Measurements from ENCODE around the gene ZNF223. TPM values are rescaled to one million over a fixed set of nuclear protein-coding genes. Genes with fewer than 3 reads are reported as not detected.

The ZNF223 gene
- total and polyA plus RNA-seq, 9 donors: 3.6 to 7.4 (median 4.5) TPM

DNA sequence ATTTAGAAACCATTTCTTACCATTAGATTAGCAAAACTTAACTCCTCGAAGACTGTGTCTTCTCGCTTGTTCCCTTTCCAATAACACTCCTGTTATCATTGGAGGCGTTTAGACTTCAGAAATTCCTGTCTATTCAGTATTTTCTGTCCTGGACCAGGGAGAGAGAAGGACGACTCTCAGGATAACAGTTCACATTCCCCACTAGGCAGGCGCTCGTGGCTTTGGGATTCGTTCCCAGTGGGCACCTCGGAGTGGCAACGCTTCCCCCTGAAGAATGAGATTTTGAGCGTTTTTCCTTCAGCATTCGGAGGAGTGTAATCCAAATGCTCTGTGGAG is 60.9 kb downstream of the ZNF223 start:
- H3K4me3 ChIP-seq (ENCODE audit: low read length): peak overlapping the region; percentile 76
- peaks cover 5% of the 10 kb centered on the region for H3K4me1 ChIP-seq (ENCODE audit: control insufficient read depth, insufficient read depth, low read length)
- WGBS (ENCODE audit: insufficient coverage): 3% methylated on average over 6 of the region's 11 CpGs
- peak overlapping the region; percentile 85 for H3K27ac ChIP-seq (ENCODE audit: low read length)
- peaks cover 13% of the 10 kb centered on the region for H3K36me3 ChIP-seq (ENCODE audit: control insufficient read depth, insufficient read depth, low read length)
- no peaks in the 10 kb centered on the region for H3K27me3 ChIP-seq (ENCODE audit: control insufficient read depth, insufficient read depth, low read length)
- DNase-seq: no peak
- H3K9me3 ChIP-seq (replicated peaks; ENCODE audit: control insufficient read depth, low read depth, low read length): peaks cover 24% of the 10 kb centered on the region

DNA sequence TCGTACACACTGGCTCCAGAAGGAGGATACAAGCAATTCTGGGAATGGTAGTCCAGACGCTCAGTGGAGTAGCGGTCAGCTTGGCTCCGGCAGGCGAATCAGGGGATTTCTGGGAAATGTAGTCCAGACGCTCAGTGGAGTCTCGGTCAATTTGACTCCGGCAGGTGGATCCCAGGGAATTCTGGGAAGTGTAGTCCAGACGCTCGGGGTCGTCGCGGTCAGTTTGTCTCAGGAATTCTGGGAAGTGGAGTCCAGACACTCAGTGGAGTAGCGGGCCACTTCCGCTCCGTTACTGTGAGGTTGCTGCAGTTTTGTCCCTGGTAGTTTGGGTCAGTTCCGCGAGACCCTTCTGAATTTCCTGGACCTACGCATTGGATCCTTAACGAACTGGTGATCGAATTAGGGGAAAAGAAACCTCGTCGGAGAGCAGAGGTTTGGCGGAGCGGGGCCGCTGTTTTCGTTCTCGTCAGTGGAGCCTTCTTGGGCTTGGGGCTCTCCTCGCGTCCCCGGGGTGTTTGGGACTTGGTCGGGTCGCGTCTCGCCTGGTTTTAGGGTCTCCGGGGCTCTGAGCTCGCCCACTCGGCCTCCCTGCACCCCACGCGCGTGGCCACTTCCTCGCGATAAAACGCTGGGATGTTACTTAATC is 61.4 kb downstream of the ZNF223 start, which contains the start of gene ZNF225:
Gene ZNF225, plus strand, starts transcription at position 262 of the 646 bp plus-strand sequence. CDS start 2,429 bp downstream, outside the sequence.
- Histone ChIP-seq H3K27ac (ENCODE audit: low read length) (peak within 1 kb of the TSS; percentile 92), H3K36me3 (ENCODE audit: control insufficient read depth, insufficient read depth, low read length) (peaks cover 14% of the 10 kb centered on the region), H3K9me3 (replicated peaks; ENCODE audit: control insufficient read depth, low read depth, low read length) (peaks cover 19% of the 10 kb centered on the region), H3K4me3 (ENCODE audit: low read length) (peak within 1 kb of the TSS; percentile 76), H3K27me3 (ENCODE audit: control insufficient read depth, insufficient read depth, low read length) (no peaks in the 10 kb centered on the region), H3K4me1 (ENCODE audit: control insufficient read depth, insufficient read depth, low read length) (peaks cover 5% of the 10 kb centered on the region)
- peak; percentile 100 for DNase-seq
- 0% methylated on average over 38 of the region's 44 CpGs for WGBS (ENCODE audit: insufficient coverage)

DNA sequence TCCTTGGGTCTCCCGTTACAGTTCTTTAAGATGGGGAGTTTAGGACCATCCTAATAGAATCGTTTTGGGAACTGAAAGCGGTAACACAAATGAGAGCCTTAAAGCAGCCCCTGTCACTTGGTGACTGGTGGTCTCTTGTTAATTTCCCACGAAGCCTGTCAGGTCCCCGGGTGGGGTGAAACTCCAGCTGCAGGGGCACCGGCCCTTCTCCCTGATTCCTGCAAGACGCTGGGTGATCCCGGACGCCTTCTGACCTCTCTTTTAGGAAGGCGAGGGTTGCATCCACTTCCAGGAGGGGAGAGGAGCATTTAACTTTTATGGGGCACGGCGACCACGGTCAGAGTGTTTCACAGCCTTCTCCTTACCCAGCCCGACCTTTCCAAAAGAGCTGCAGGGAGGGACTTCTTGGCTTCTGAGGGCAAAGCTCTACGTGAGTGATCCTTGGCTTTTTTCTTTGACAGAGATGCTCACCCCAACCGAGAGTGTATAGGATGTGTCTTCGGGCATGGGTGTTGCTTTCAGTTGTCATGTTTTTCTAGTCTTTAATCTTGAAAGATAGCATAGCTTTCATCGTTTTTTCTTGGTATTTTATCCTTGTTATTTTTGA is 62.1 kb downstream of the ZNF223 start:
- no peaks in the 10 kb centered on the region for H3K27me3 ChIP-seq (ENCODE audit: control insufficient read depth, insufficient read depth, low read length)
- peak overlapping the region; percentile 76 for H3K4me3 ChIP-seq (ENCODE audit: low read length)
- H3K4me1 ChIP-seq (ENCODE audit: control insufficient read depth, insufficient read depth, low read length): peaks cover 5% of the 10 kb centered on the region
- 6% methylated on average over 7 of the region's 18 CpGs for WGBS (ENCODE audit: insufficient coverage)
- DNase-seq: no peak
- H3K36me3 ChIP-seq (ENCODE audit: control insufficient read depth, insufficient read depth, low read length): peaks cover 18% of the 10 kb centered on the region
- H3K9me3 ChIP-seq (replicated peaks; ENCODE audit: control insufficient read depth, low read depth, low read length): peaks cover 14% of the 10 kb centered on the region
- H3K27ac ChIP-seq (ENCODE audit: low read length): peak overlapping the region; percentile 92

Other genes with a start within 250 kb of the ZNF223 start
- 0.22 TPM for gene LYPD5, start 249.6 kb upstream of the ZNF223 start, total RNA-seq
- under 1 TPM; 0.22 to 0.83 (median 0.38) TPM for gene LYPD5, start 249.6 kb upstream of the ZNF223 start, polyA plus RNA-seq (ENCODE audit: insufficient read depth in 1 of 8, insufficient read length in 8 of 8, low replicate concordance in 1 of 8)
- gene ZNF283, start 224.7 kb upstream of the ZNF223 start, total RNA-seq: 16.8 TPM
- 10 to 100 TPM in 2 of 8 donors, 1 to 10 TPM in 6; 5.9 to 13.1 (median 8.8) TPM for gene ZNF283, start 224.7 kb upstream of the ZNF223 start, polyA plus RNA-seq (ENCODE audit: insufficient read depth in 1 of 8, insufficient read length in 8 of 8, low replicate concordance in 1 of 8)
- gene ZNF404, start 168.1 kb upstream of the ZNF223 start, total RNA-seq: 5.0 TPM
- 1 to 10 TPM; 5.5 to 9.4 (median 6.5) TPM for gene ZNF404, start 168.1 kb upstream of the ZNF223 start, polyA plus RNA-seq (ENCODE audit: insufficient read depth in 1 of 8, insufficient read length in 8 of 8, low replicate concordance in 1 of 8)
- 18.1 TPM for gene ZNF45, start 116.8 kb upstream of the ZNF223 start, total RNA-seq
- 10 to 100 TPM; 10.5 to 18.1 (median 12.9) TPM for gene ZNF45, start 116.8 kb upstream of the ZNF223 start, polyA plus RNA-seq (ENCODE audit: insufficient read depth in 1 of 8, insufficient read length in 8 of 8, low replicate concordance in 1 of 8)
- gene ZNF221, start 100.8 kb upstream of the ZNF223 start, total RNA-seq: 7.6 TPM
- 1 to 10 TPM in 7 of 8 donors, under 1 TPM in 1; 0.93 to 3.2 (median 2.8) TPM for gene ZNF221, start 100.8 kb upstream of the ZNF223 start, polyA plus RNA-seq (ENCODE audit: insufficient read depth in 1 of 8, insufficient read length in 8 of 8, low replicate concordance in 1 of 8)
- gene ZNF155, start 67.8 kb upstream of the ZNF223 start, total RNA-seq: 9.3 TPM
- gene ZNF155, start 67.8 kb upstream of the ZNF223 start, polyA plus RNA-seq (ENCODE audit: insufficient read depth in 1 of 8, insufficient read length in 8 of 8, low replicate concordance in 1 of 8): 1 to 10 TPM; 5.7 to 8.5 (median 6.8) TPM
- gene ZNF230, start 49.1 kb upstream of the ZNF223 start, total RNA-seq: 3.8 TPM
- gene ZNF230, start 49.1 kb upstream of the ZNF223 start, polyA plus RNA-seq (ENCODE audit: insufficient read depth in 1 of 8, insufficient read length in 8 of 8, low replicate concordance in 1 of 8): 1 to 10 TPM; 2.3 to 3.3 (median 2.6) TPM
- 5.8 TPM for gene ZNF222, start 26.7 kb upstream of the ZNF223 start, total RNA-seq
- 1 to 10 TPM; 3.6 to 5.5 (median 4.3) TPM for gene ZNF222, start 26.7 kb upstream of the ZNF223 start, polyA plus RNA-seq (ENCODE audit: insufficient read depth in 1 of 8, insufficient read length in 8 of 8, low replicate concordance in 1 of 8)
- gene ZNF284, start 20.1 kb downstream of the ZNF223 start, total RNA-seq: 3.4 TPM
- 1 to 10 TPM; 1.9 to 3.2 (median 2.6) TPM for gene ZNF284, start 20.1 kb downstream of the ZNF223 start, polyA plus RNA-seq (ENCODE audit: insufficient read depth in 1 of 8, insufficient read length in 8 of 8, low replicate concordance in 1 of 8)
- gene ZNF224, start 42.3 kb downstream of the ZNF223 start, total RNA-seq: 18.8 TPM
- gene ZNF224, start 42.3 kb downstream of the ZNF223 start, polyA plus RNA-seq (ENCODE audit: insufficient read depth in 1 of 8, insufficient read length in 8 of 8, low replicate concordance in 1 of 8): 10 to 100 TPM; 10.6 to 21.4 (median 14.0) TPM
- gene ZNF225, start 61.4 kb downstream of the ZNF223 start, total RNA-seq: 6.6 TPM
- 1 to 10 TPM; 3.7 to 5.7 (median 4.8) TPM for gene ZNF225, start 61.4 kb downstream of the ZNF223 start, polyA plus RNA-seq (ENCODE audit: insufficient read depth in 1 of 8, insufficient read length in 8 of 8, low replicate concordance in 1 of 8)
- gene ZNF234, start 89.5 kb downstream of the ZNF223 start, total RNA-seq: 13.9 TPM
- gene ZNF234, start 89.5 kb downstream of the ZNF223 start, polyA plus RNA-seq (ENCODE audit: insufficient read depth in 1 of 8, insufficient read length in 8 of 8, low replicate concordance in 1 of 8): 1 to 10 TPM; 6.9 to 9.7 (median 7.4) TPM
- gene ZNF226, start 113.1 kb downstream of the ZNF223 start, total RNA-seq: 20.9 TPM
- gene ZNF226, start 113.1 kb downstream of the ZNF223 start, polyA plus RNA-seq (ENCODE audit: insufficient read depth in 1 of 8, insufficient read length in 8 of 8, low replicate concordance in 1 of 8): 10 to 100 TPM; 10.1 to 14.9 (median 12.1) TPM
- 18.9 TPM for gene ZNF227, start 160.5 kb downstream of the ZNF223 start, total RNA-seq
- 10 to 100 TPM; 11.1 to 15.1 (median 12.7) TPM for gene ZNF227, start 160.5 kb downstream of the ZNF223 start, polyA plus RNA-seq (ENCODE audit: insufficient read depth in 1 of 8, insufficient read length in 8 of 8, low replicate concordance in 1 of 8)
- gene ZNF233, start 207.8 kb downstream of the ZNF223 start, total RNA-seq: 2.4 TPM
- gene ZNF233, start 207.8 kb downstream of the ZNF223 start, polyA plus RNA-seq (ENCODE audit: insufficient read depth in 1 of 8, insufficient read length in 8 of 8, low replicate concordance in 1 of 8): 1 to 10 TPM; 1.4 to 3.5 (median 2.5) TPM